Glomerular endothelial cell (primary cell): Measurements from ENCODE around the gene PCSK1N. TPM values are rescaled to one million over a fixed set of nuclear protein-coding genes. Genes with fewer than 3 reads are reported as not detected.
"Not testable (repeated sequence)": the region's sequence is repeated elsewhere in the genome, so short reads cannot be mapped to it uniquely, and the experiment has no call there.

Experiments used
- DNase-seq: peaks from one replicate; pipeline ENCODE4 v3.0.0-alpha.2; 2011; ENCODE audit warnings: low read depth, low spot score; ENCODE audit errors: extremely low read depth
- total RNA-seq: library from RNA; depleted of rRNA; stranded (reverse); fragments of >200 nt; gene quantifications from 2 replicates; pipeline ENCODE4 v1.2.3, GENCODE V29; 2015

The PCSK1N gene
- total RNA-seq, 1 donor from 2014 or later: 1.5 TPM

GRCh38 chrX:48824066-48824465, 11.3 kb downstream of the PCSK1N start:
- no peak for DNase-seq

DNA sequence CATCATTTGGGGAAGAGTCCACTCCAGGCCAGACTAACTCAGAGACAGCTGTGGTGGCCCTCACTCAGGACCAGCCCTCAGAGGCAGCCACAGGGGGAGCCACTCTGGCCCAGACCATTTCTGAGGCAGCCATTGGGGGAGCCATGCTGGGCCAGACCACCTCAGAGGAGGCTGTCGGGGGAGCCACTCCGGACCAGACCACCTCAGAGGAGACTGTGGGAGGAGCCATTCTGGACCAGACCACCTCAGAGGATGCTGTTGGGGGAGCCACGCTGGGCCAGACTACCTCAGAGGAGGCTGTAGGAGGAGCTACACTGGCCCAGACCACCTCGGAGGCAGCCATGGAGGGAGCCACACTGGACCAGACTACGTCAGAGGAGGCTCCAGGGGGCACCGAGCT, 12.4 kb downstream of the PCSK1N start:
- no peak for DNase-seq

GRCh38 chrX:48819394-48819793, 16.0 kb downstream of the PCSK1N start:
- not testable (repeated sequence) for DNase-seq

GRCh38 chrX:48818866-48819265, 16.5 kb downstream of the PCSK1N start:
- no peak for DNase-seq

DNA sequence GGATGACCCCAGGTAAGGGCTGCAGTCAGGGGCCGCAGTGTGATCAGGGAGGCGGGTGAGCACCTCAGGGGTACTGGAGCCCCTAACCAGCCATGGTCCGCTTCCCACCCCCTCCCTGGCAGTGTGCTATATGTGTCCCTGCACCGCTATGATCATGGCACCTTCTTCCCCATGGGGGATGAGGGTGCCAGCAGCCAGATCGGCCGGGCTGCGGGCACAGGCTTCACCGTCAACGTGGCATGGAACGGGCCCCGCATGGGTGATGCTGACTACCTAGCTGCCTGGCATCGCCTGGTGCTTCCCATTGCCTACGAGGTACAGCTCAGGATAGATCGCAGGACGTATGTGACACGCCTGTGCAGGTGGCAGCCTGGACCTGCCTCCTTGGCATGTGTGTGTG, 17.3 kb downstream of the PCSK1N start:
- DNase-seq: no peak

DNA sequence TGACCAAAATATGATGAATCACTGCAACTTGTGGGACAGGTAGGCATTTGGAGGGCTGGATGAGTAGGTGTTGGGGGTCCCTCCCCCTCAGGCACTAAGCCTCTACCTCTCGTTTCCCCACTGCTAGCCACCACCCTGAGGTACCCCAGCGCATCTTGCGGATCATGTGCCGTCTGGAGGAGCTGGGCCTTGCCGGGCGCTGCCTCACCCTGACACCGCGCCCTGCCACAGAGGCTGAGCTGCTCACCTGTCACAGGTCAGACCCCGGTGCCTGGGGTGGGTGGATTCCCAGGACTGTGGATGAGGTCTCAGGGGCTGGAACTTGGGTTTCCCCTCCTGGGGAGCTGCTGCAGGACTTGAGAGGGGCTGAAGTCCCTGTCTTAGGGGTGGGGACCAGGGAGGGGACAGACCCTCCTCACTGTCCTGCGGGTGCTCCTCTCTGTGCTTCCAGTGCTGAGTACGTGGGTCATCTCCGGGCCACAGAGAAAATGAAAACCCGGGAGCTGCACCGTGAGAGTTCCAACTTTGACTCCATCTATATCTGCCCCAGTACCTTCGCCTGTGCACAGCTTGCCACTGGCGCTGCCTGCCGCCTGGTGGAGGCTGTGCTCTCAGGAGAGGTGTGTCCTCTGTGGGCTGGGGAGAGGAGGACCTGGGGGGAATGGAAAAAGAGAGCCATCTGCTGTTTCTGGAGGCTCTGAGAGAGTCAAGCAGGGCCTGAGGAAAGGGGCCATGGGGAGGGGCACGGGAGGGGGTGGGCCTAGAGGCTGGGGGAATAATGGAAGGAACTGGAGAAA, 19.2 kb downstream of the PCSK1N start:
- DNase-seq: no peak

DNA sequence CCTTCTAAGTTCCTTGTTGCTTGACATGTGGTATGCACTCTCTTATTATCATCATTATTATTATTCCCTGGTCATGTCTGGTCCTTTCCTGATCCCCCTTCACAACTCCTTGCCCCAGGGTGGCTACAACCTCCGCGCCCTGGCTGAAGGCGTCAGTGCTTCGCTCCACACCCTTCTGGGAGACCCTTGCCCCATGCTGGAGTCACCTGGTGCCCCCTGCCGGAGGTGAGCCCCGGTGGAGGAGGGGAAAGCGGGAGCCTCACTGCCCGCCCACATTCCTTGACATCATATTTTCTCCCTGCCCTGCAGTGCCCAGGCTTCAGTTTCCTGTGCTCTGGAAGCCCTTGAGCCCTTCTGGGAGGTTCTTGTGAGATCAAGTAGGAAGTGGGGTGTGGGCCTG, 20.1 kb downstream of the PCSK1N start:
- DNase-seq: no peak

GRCh38 chrX:48814722-48815121, 20.7 kb downstream of the PCSK1N start:
- DNase-seq: no peak

GRCh38 chrX:48813644-48814043, 21.8 kb downstream of the PCSK1N start:
- DNase-seq: no peak

- no peak for DNase-seq
These were observed 29.3 kb downstream of the PCSK1N start for GRCh38 chrX:48806081-48806480.

DNA sequence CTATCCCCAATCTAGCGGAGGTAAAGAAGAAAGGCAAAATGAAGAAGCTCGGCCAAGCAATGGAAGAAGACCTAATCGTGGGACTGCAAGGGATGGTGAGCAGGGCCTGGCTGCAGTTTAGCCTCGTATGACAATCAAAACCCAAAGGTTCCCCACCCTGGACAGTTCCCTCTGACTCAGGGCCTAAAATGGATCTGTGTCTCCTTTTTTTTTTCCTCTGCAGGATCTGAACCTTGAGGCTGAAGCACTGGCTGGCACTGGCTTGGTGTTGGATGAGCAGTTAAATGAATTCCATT, 32.6 kb downstream of the PCSK1N start:
- DNase-seq: no peak

DNA sequence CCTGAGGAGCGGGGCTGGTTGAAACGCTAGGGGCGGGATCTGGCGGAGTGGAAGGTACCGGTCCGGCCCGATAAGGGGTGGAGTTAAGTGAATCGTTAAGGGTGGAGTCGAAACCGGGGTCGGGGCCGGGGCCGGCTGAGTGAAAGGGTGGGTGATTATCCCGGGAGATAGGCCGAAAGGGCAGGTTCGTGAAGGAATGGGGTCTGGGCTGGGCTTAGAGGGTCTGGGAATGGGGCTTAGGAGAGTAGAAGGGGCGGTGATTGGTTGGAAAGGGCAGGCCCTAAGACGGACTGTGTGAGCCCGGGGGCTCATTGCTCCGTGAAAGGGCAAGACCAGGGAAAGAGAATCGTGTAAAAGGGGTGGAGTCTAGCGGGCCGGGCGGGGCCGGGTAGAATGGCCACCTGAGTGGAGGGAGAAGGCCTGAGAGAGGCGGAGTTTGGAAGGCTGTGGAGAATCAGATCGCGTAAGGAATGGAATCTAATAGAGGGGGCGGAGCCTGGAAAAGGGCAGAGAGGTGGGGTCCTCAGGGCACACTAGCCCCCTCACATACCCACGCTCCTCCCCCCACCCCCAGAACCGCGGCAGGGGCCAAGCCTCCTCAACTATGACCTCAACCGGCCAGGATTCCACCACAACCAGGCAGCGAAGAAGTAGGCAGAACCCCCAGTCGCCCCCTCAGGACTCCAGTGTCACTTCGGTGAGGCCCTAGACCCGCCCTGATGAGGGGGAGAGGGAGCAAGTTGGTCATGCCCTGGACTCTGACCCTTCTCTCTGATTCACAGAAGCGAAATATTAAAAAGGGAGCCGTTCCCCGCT, 33.1 kb downstream of the PCSK1N start:
- peak; percentile 22 for DNase-seq

GRCh38 chrX:48801280-48802088, 33.9 kb downstream of the PCSK1N start, which contains the start of gene HDAC6:
Gene HDAC6 (plus strand): TSS chrX:48802067. CDS start chrX:48802693, 626 bp downstream.
- peak; percentile 73 for DNase-seq

GRCh38 chrX:48800574-48801279, 34.7 kb downstream of the PCSK1N start:
- DNase-seq: no peak

DNA sequence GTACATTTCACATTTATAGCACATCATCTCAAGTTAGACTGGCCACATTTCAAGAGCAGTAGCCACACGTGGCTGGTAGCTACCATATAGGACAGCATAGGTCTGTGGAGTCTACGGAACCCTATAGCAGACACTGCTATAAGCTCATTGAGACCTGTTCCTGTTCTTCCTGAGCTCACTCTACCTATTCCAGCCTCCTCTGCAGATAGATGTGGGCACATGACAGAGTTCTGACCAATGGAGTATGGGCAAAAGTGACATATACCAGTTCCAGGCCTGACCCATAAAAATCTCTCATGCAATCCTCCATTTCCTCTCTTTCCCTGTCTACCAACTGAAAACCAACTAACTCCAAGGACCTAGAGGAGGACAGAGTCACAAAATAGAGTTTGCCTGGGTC, 37.1 kb downstream of the PCSK1N start:
- DNase-seq: no peak

DNA sequence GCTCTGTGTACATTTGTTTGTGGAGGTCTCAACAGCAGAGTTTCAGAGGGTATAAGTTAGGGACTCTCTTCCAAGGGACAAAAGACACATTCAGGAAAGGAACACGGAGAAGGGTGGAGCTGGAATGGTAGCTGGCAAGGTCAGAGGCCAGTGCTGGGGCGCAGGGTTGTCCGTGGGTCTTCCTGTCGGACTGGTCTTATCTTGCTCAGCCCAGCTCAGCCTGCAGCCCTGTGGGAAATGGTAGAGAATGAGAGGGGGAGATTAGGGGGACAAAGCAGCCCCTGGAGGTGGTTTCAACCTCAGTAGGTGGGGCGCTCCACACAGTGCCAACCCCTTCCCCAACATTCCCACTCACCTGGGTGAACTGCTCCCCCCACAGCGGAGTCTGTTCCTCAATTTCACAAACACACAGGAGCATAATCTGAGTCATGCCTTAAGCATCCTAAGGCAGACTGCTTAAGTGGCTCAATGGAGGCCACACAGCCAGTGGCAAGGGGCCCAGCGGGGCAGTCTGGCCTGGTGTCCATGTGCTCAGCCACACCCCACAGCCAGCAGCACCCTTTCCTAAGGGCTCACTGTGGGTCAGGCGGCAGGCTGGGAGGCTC, 40.4 kb downstream of the PCSK1N start:
- DNase-seq: no peak

DNA sequence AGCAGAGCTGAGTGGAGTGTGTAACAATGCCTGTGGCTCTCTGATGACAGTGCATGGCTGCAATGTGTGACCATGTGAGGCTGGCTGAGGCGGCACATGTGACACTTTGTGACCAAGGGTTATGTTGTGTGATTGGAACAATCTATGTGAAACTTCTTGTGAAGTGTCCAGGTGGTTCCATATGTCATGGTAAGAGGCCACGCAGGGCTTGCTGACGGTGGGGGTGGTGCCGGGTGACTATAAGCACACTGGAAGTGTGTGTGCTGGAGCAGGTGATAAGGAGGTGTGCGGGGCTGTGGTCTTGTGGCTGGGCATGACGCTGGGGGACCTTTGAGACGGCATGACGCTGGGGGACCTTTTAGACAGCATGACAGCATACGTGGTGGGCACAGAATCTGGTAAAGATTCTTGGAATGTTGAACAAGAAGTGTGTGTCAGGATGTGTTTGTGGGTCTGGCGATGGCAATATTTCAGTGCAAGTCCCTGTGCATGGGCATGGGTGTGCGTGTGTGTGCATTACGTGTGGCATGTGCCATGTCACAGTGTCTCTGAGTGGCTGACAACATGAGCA, 41.0 kb downstream of the PCSK1N start:
- DNase-seq: no peak

DNA sequence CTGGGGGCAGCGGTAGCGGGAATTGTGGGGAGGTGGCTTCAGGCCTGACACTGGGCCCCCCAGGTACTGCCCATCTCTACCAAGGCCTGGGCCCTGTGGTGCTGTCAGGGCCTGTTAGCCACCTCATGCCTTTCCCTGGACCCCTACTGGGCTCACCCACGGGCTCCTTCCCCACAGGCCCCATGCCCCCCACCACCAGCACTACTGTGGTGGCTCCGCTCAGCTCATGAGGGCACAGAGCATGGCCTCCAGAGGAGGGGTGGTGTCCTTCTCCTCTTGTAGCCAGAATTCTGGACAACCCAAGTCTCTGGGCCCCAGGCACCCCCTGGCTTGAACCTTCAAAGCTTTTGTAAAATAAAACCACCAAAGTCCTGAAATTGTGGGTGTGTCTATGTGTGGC, 41.5 kb downstream of the PCSK1N start:
- DNase-seq: no peak

GRCh38 chrX:48792219-48792618, 43.2 kb downstream of the PCSK1N start:
- DNase-seq: no peak
